ENCODE results near the gene HYAL1.

- TF ChIP-seq CTCF (IDR thresholded peaks at IDR 0.05), result no peak
- no peak for TF ChIP-seq POLR2A (IDR thresholded peaks at IDR 0.05)
Measured at GRCh38 chr3:50297384-50297775, 6.0 kb downstream of the HYAL1 start.

Data from prostate gland (tissue), 2 donors.